K562 (cell line): ENCODE data around the gene NUTF2. TPM values are rescaled to one million over a fixed set of nuclear protein-coding genes. Genes with fewer than 3 reads are reported as not detected.
A peak's percentile ranks its signal among the peaks of the same experiment; 100 is the strongest.

Source experiments
- ARID4B ChIP-seq: sonication (generic); formaldehyde crosslinking; IDR thresholded peaks from 2 replicates; pipeline ENCODE4 v1.8.0; 2022; ENCODE audit warnings: mild to moderate bottlenecking, missing genetic modification reagents
- BCL6 ChIP-seq: fragments of 250-450 bp; sonication (Bioruptor Pico); IDR thresholded peaks from 2 replicates; pipeline ENCODE4 v1.4.0; 2020
- BHLHE40 ChIP-seq: IDR thresholded peaks from 2 replicates; pipeline ENCODE4 v1.6.1; 2011; ENCODE audit warnings: low read length, improper control_type of control experiment
- E2F1 ChIP-seq: sonication (generic); formaldehyde crosslinking; IDR thresholded peaks from 2 replicates; pipeline ENCODE4 v1.8.1; 2023; ENCODE audit warnings: mild to moderate bottlenecking, missing genetic modification reagents, moderate library complexity
- E2F3 ChIP-seq: fragments of 250-450 bp; sonication (Bioruptor Pico); IDR thresholded peaks from 2 replicates; pipeline ENCODE4 v1.4.0; 2020; ENCODE audit warnings: mild to moderate bottlenecking
- ETV1 ChIP-seq: fragments of 450-650 bp; conservative IDR thresholded peaks from 2 replicates; pipeline ENCODE4 v1.6.1; 2016; ENCODE audit warnings: missing genetic modification characterization, control low read depth, low read depth, missing compliant biosample characterization
- FOSL1 ChIP-seq: fragments of 200-800 bp; sonication (Bioruptor generic); conservative IDR thresholded peaks from 2 replicates; pipeline ENCODE4 v1.6.1; 2016; ENCODE audit warnings: missing genetic modification characterization, missing compliant biosample characterization
- FUS ChIP-seq: fragments of 200-400 bp; formaldehyde crosslinking; optimal IDR thresholded peaks from 2 replicates; pipeline ENCODE3; 2017; ENCODE audit warnings: low read depth, low read length
- ID3 ChIP-seq, 2 experiments: fragments of 250-450 bp in 1 of 2; fragments of 450-650 bp in 1 of 2; sonication (Bioruptor Pico) in 1 of 2; IDR thresholded peaks; 2 replicates each; pipeline versions ENCODE4 v1.6.1 to v1.8.0; 2016 to 2021; ENCODE audit warnings: mild to moderate bottlenecking in 2 of 2, moderate library complexity in 2 of 2, missing compliant biosample characterization in 1 of 2, missing genetic modification characterization in 1 of 2
- PCBP1 ChIP-seq: fragments of 200-400 bp; formaldehyde crosslinking; IDR thresholded peaks from 2 replicates; pipeline ENCODE4 v1.6.1; 2018; ENCODE audit warnings: mild to moderate bottlenecking, low read depth, low read length; ENCODE audit not compliant: poor library complexity, severe bottlenecking
- ZNF407 ChIP-seq: fragments of 450-650 bp; IDR thresholded peaks from 2 replicates; pipeline ENCODE4 v1.6.1; 2016; ENCODE audit warnings: low read depth
- polyA plus RNA-seq, 8 experiments: library from polyadenylated mRNA; depleted of rRNA in 4 of 8; stranded (reverse) in 5 of 8; unstranded in 3 of 8; fragments of >200 nt; fragmentation: Nextera tagmentation in 2 of 8; fragmentation: Illumina TruSeq in 1 of 8; extraction: Ambion mirVana in 2 of 8; extraction: Trizol in 1 of 8; gene quantifications; 2 replicates each; pipeline versions ENCODE4 v1.2.1 to v1.2.3, GENCODE V29; 2011 to 2014; ENCODE audit warnings: inconsistent platforms in 1 of 8, missing spikeins in 1 of 8
- total RNA-seq, 7 experiments: library from RNA; depleted of rRNA in 6 of 7; stranded (reverse); fragments of >200 nt in 6 of 7; fragmentation: Illumina TruSeq in 2 of 7; extraction: Trizol in 2 of 7; gene quantifications; 2 replicates each; pipeline versions ENCODE4 v1.2.1 to v1.2.3, GENCODE V29; 2011 to 2021; ENCODE audit warnings: low replicate concordance in 1 of 7

Gene NUTF2
- total and polyA plus RNA-seq, 9 of the 15 experiments (the other 6 are each of a cell fraction or from before 2014, with no cell fraction given) = 106 to 248 (median 147) TPM

- TF ChIP-seq ARID4B (CRISPR knock-in tag) = peak; percentile 90
- no peak for TF ChIP-seq BHLHE40
- peak; percentile 83 for TF ChIP-seq FUS
- no peak for TF ChIP-seq PCBP1
- peak; percentile 77; the same call in 1 of the 2 replicates for TF ChIP-seq E2F3
- TF ChIP-seq BCL6 (CRISPR knock-in tag) = no peak
- TF ChIP-seq FOSL1 = peak; percentile 58; the same call in 1 of the 2 replicates
- peak; percentile 80 for TF ChIP-seq ETV1 (tag)
- TF ChIP-seq ZNF407 = no peak
- TF ChIP-seq ID3 (CRISPR knock-in tag; IDR thresholded peaks at IDR 0.05) = no peak
- TF ChIP-seq ID3 (tag; IDR thresholded peaks at IDR 0.05) = no peak
- TF ChIP-seq E2F1 (CRISPR knock-in tag) = no peak; the same call in 1 of the 2 replicates
Measured at GRCh38 chr16:67872631-67873434, 26.1 kb downstream of the NUTF2 start, which contains the start of gene EDC4 (continued).
